Stomach (tissue), 4 donors: ENCODE results near the gene KCNK18.

Experiments used
- EP300 ChIP-seq: sonication (generic); formaldehyde crosslinking; IDR thresholded peaks from one replicate; pipeline ENCODE4 v1.6.1; 2017; ENCODE audit warnings: antibody characterized with exemption
- POLR2A ChIP-seq, 4 donors: fragments of 450-650 bp; IDR thresholded peaks; one replicate each; pipeline ENCODE4 v1.6.1; 2016; ENCODE audit warnings: antibody characterized with exemption in 4 of 4, control low read depth in 2 of 4, mild to moderate bottlenecking in 1 of 4, moderate library complexity in 1 of 4
- POLR2AphosphoS5 ChIP-seq, 3 donors: sonication (generic); formaldehyde crosslinking; IDR thresholded peaks; one replicate each; pipeline ENCODE4 v1.6.1; 2016; ENCODE audit warnings: antibody characterized with exemption in 3 of 3
- TF ChIP-seq, protein P1 (sequence below), 7 experiments: fragments of 450-650 bp in 4 of 7; fragments of 200-600 bp in 3 of 7; sonication (generic) in 3 of 7; IDR thresholded peaks; one replicate each; pipeline ENCODE4 v1.5.1; 2016 to 2019; ENCODE audit warnings: antibody characterized with exemption in 7 of 7, control low read depth in 2 of 7, mild to moderate bottlenecking in 1 of 7

DNA sequence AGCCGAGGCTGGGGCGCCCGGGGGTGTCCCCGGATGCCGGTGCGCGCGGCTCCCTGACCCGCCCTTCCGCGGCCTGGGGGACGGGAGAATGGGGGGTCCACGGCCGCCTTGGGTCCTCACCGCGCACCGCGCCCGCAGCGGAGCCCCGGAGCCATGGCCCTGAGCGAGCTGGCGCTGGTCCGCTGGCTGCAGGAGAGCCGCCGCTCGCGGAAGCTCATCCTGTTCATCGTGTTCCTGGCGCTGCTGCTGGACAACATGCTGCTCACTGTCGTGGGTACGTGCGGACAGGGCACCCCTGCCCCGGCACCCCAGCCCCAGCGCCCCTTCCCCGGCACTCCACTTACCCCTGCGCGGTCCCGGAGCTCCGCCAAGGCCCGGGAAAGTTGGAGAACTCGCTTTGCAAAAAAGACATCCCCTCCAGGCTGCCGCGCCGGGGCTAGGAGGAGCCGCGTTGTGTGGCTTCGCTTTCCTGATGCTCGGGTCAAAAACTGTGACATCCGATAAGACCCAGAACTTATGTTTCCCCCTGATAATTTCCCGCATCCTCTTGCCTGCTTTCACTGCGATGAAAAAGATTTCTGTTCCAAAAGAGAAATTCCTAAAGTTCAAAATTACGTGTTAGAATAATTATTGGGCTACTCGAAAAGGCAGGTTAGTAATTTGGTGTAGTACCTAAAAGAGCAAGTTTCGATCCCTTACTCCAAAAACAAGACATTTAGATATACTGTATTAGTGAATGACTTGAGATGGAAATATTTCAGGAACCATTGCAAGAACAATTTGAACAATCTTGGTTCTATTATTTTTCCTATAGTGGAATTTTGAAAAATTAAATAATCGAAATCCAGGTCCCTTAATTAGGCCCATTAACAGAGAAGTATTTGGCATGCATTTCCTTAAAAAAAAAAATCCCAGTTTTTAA, 44.5 kb downstream of the KCNK18 start:
- TF ChIP-seq POLR2A (IDR thresholded peaks at IDR 0.05) (no peak), EP300 (no peak), POLR2AphosphoS5 (IDR thresholded peaks at IDR 0.05) (no peak)
- TF ChIP-seq, protein P1, sequence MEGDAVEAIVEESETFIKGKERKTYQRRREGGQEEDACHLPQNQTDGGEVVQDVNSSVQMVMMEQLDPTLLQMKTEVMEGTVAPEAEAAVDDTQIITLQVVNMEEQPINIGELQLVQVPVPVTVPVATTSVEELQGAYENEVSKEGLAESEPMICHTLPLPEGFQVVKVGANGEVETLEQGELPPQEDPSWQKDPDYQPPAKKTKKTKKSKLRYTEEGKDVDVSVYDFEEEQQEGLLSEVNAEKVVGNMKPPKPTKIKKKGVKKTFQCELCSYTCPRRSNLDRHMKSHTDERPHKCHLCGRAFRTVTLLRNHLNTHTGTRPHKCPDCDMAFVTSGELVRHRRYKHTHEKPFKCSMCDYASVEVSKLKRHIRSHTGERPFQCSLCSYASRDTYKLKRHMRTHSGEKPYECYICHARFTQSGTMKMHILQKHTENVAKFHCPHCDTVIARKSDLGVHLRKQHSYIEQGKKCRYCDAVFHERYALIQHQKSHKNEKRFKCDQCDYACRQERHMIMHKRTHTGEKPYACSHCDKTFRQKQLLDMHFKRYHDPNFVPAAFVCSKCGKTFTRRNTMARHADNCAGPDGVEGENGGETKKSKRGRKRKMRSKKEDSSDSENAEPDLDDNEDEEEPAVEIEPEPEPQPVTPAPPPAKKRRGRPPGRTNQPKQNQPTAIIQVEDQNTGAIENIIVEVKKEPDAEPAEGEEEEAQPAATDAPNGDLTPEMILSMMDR (IDR thresholded peaks at IDR 0.05) = no peak
